Upper lobe of right lung (tissue), 1 donor: ENCODE measurements around the gene CDYL2. TPM values are rescaled to one million over a fixed set of nuclear protein-coding genes. Genes with fewer than 3 reads are reported as not detected.

ENCODE experiments used
- ATAC-seq: fragments of 200-7000 bp; cut with Tn5 transposase; one replicate; pipeline ENCODE4 v1.9.1; 2020; ENCODE audit warnings: mild to moderate bottlenecking, moderate library complexity
- DNase-seq: peaks from one replicate; pipeline ENCODE4 v3.0.0-alpha.2; 2020
- H3K27ac ChIP-seq: fragments of 200-600 bp; one replicate; pipeline ENCODE4 v1.8.0; 2022
- H3K27me3 ChIP-seq: fragments of 200-600 bp; one replicate; pipeline ENCODE4 v1.8.0; 2022; ENCODE audit warnings: mild to moderate bottlenecking
- H3K36me3 ChIP-seq: fragments of 200-600 bp; one replicate; pipeline ENCODE4 v1.8.0; 2022
- H3K4me1 ChIP-seq: fragments of 200-600 bp; one replicate; pipeline ENCODE4 v1.8.0; 2022
- H3K4me3 ChIP-seq: fragments of 200-600 bp; one replicate; pipeline ENCODE4 v1.8.0; 2022; ENCODE audit warnings: mild to moderate bottlenecking
- H3K9me3 ChIP-seq: fragments of 200-600 bp; one replicate; pipeline ENCODE4 v1.8.0; 2022
- CTCF ChIP-seq: fragments of 200-600 bp; IDR thresholded peaks from one replicate; pipeline ENCODE4 v1.8.0; 2022; ENCODE audit warnings: antibody characterized with exemption
- intact Hi-C: fragments of 100-400 bp; cut with DNase I; formaldehyde crosslinking; loops from one replicate; pipeline ENCODE4 v1.11.0; 2022
- total RNA-seq: library from RNA; stranded (reverse); fragmentation: NEBNext Ultra II Directional; extraction: Animal tissue kit (Norgen Biotek cat#: 25700); gene quantifications from one replicate; pipeline ENCODE4 v1.2.1, GENCODE V29; 2021
- donor health status: DM: no; HTN: yes; CAD: no; lungs with severe emphysema.

Gene CDYL2
- total RNA-seq, 1 donor from 2014 or later = 21.0 TPM

GRCh38 chr16:80784951-80785350 lies 19.4 kb downstream of the CDYL2 start:
- no peaks in the 10 kb centered on the region for H3K4me1 ChIP-seq
- no peaks in the 10 kb centered on the region for H3K36me3 ChIP-seq
- H3K4me3 ChIP-seq = no peak overlapping the region
- no peaks in the 10 kb centered on the region for H3K27me3 ChIP-seq
- no peak for ATAC-seq
- intact Hi-C loops = no loop called here
- no peak for DNase-seq
- TF ChIP-seq CTCF = no peak
- no peak overlapping the region for H3K27ac ChIP-seq
- no peaks in the 10 kb centered on the region for H3K9me3 ChIP-seq

GRCh38 chr16:80778703-80779102 lies 25.7 kb downstream of the CDYL2 start:
- no peak for ATAC-seq
- Histone ChIP-seq H3K27ac (no peak overlapping the region), H3K36me3 (no peaks in the 10 kb centered on the region), H3K9me3 (no peaks in the 10 kb centered on the region), H3K27me3 (no peaks in the 10 kb centered on the region), H3K4me3 (no peak overlapping the region), H3K4me1 (no peaks in the 10 kb centered on the region)
- TF ChIP-seq CTCF = no peak
- no peak for DNase-seq
- intact Hi-C loops = no loop called here

DNA sequence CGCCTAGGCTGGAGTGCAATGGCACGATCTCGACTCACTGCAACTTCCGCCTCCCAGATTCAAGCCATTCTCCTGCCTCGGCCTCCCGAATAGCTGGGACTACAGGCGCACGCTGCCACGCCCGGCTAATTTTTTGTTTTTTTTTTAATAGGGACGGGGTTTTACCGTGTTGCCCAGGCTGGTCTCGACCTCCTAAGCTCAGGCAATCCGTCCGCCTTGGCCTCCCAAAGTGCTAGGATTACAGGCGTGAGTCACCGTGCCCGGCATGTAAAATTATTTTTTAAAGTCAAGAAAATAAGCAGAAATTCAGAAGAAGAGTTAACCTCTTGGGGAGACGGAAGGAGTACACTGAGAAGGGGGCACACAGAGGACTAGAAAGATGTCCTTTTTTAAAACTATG lies 27.5 kb downstream of the CDYL2 start:
- H3K36me3 ChIP-seq = no peaks in the 10 kb centered on the region
- no peaks in the 10 kb centered on the region for H3K9me3 ChIP-seq
- no peak for ATAC-seq
- intact Hi-C loops = no loop called here
- H3K4me3 ChIP-seq = no peak overlapping the region
- H3K4me1 ChIP-seq = no peaks in the 10 kb centered on the region
- H3K27me3 ChIP-seq = no peaks in the 10 kb centered on the region
- no peak overlapping the region for H3K27ac ChIP-seq
- no peak for TF ChIP-seq CTCF
- DNase-seq = no peak

DNA sequence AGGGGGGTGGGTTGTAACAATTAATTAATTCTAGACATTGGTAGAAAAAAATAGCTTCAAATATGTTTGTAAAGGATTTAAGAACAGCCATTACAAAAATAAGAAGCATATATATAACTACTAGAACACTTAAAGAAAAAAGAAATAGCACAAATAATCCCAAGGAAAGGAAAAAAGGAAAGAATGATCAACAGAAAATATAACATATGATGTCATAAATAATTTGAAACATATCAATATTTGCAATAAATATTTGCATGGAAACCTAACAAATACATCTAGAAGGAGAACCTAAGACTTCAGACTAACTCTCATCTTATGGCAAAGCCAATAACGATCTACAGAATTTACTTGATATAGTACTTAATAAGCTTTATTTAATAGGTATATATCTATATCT lies 28.9 kb downstream of the CDYL2 start:
- intact Hi-C loops = no loop called here
- no peak for ATAC-seq
- no peaks in the 10 kb centered on the region for H3K36me3 ChIP-seq

GRCh38 chr16:80766798-80767197 lies 37.6 kb downstream of the CDYL2 start:
- intact Hi-C loops = no loop called here
- Histone ChIP-seq H3K27ac (no peak overlapping the region), H3K36me3 (no peaks in the 10 kb centered on the region), H3K27me3 (no peaks in the 10 kb centered on the region), H3K4me3 (no peak overlapping the region), H3K9me3 (peaks cover 11% of the 10 kb centered on the region), H3K4me1 (no peaks in the 10 kb centered on the region)
- no peak for TF ChIP-seq CTCF
- ATAC-seq (no peak), DNase-seq (no peak)

More for the DNA sequence above, 28.9 kb downstream of the CDYL2 start:
- no peak for DNase-seq
- Histone ChIP-seq H3K4me1 (no peaks in the 10 kb centered on the region), H3K27ac (no peak overlapping the region), H3K4me3 (no peak overlapping the region), H3K9me3 (peaks cover 5% of the 10 kb centered on the region), H3K27me3 (no peaks in the 10 kb centered on the region)
- TF ChIP-seq CTCF = no peak
